Activated CD8-positive, alpha-beta T cell treated with anti-CD3 and anti-CD28 coated beads for 36 hours (primary cell): ENCODE data around the gene RHEBL1. TPM values are rescaled to one million over a fixed set of nuclear protein-coding genes. Genes with fewer than 3 reads are reported as not detected.

ENCODE experiments used
- ATAC-seq: fragments of 200-7000 bp; cut with Tn5 transposase; one replicate; pipeline ENCODE4 v1.10.0; 2021; ENCODE audit warnings: mild to moderate bottlenecking, moderate library complexity
- CTCF ChIA-PET: fragments of 350-600 bp; sonication (Branson Sonifier 250); formaldehyde crosslinking; loops from one replicate; lab custom pipeline; 2021; ENCODE audit warnings: antibody characterized with exemption; lab: Charles Lee
- POLR2A ChIA-PET: fragments of 350-600 bp; sonication (Branson Sonifier 250); formaldehyde crosslinking; loops from one replicate; lab custom pipeline; 2021; ENCODE audit warnings: antibody characterized with exemption; lab: Charles Lee
- DNase-seq: peaks from one replicate; pipeline ENCODE4 v3.0.0-alpha.2; 2020
- H3K27ac Mint-ChIP-seq: one replicate; pipeline ENCODE4 v1.8.0; 2021; ENCODE audit warnings: mild to moderate bottlenecking, mixed read lengths
- H3K27me3 Mint-ChIP-seq: one replicate; pipeline ENCODE4 v1.8.0; 2021; ENCODE audit warnings: mixed read lengths
- H3K36me3 Mint-ChIP-seq: one replicate; pipeline ENCODE4 v1.8.0; 2021; ENCODE audit warnings: low read depth, mixed read lengths
- H3K4me1 Mint-ChIP-seq: one replicate; pipeline ENCODE4 v1.8.0; 2021; ENCODE audit warnings: low read depth, mixed read lengths
- H3K4me3 Mint-ChIP-seq: one replicate; pipeline ENCODE4 v1.8.0; 2021; ENCODE audit warnings: mild to moderate bottlenecking, moderate library complexity, mixed read lengths
- H3K9me3 Mint-ChIP-seq: one replicate; pipeline ENCODE4 v1.8.0; 2021; ENCODE audit warnings: mixed read lengths
- CTCF ChIP-seq: fragments of 200-600 bp; IDR thresholded peaks from one replicate; pipeline ENCODE4 v1.8.0; 2022; ENCODE audit warnings: antibody characterized with exemption, mild to moderate bottlenecking
- intact Hi-C: fragments of 100-400 bp; cut with micrococcal nuclease; formaldehyde crosslinking; loops from one replicate; pipeline ENCODE4 v1.10.0; 2022
- total RNA-seq, 2 experiments: library from RNA; stranded (reverse); gene quantifications; one replicate each; pipeline ENCODE4 v1.2.3, GENCODE V29; 2021

Gene RHEBL1
- total RNA-seq, 2 experiments from 2014 or later, result 18.5 to 19.8 TPM

- peaks cover 2% of the 10 kb centered on the region for H3K36me3 Mint-ChIP-seq
- ATAC-seq (no peak), DNase-seq (no peak)
- H3K9me3 Mint-ChIP-seq, result no peaks in the 10 kb centered on the region
- H3K27me3 Mint-ChIP-seq, result no peaks in the 10 kb centered on the region
- ChIA-PET CTCF (interaction anchor here (1.0 to 10.8 kb wide), 6 partner anchors 9 to 127 kb away, joined by 3 to 98 read pairs (median 15); partner anchors contain the start of gene DHH), POLR2A (interaction anchor here (0.9 to 8.4 kb wide), 6 partner anchors 9 to 156 kb away, joined by 3 to 85 read pairs (median 6); partner anchors contain the start of genes TUBA1B and TUBA1C)
- peak overlapping the region; percentile 87 for H3K4me3 Mint-ChIP-seq
- peak overlapping the region; percentile 84 for H3K27ac Mint-ChIP-seq
- intact Hi-C loops, result no loop called here
- TF ChIP-seq CTCF, result no peak
- H3K4me1 Mint-ChIP-seq, result peaks cover 35% of the 10 kb centered on the region
These were observed 39.2 kb upstream of the RHEBL1 start for GRCh38 chr12:49108958-49109404.

GRCh38 chr12:49105504-49106084, 35.8 kb upstream of the RHEBL1 start:
- ATAC-seq, result no peak
- intact Hi-C loops, result no loop called here
- Mint-ChIP-seq H3K9me3 (no peaks in the 10 kb centered on the region), H3K4me1 (peaks cover 27% of the 10 kb centered on the region), H3K36me3 (peaks cover 4% of the 10 kb centered on the region), H3K27ac (no peak overlapping the region), H3K4me3 (no peak overlapping the region), H3K27me3 (no peaks in the 10 kb centered on the region)
- POLR2A ChIA-PET, result interaction anchor here (1.4 to 3.0 kb wide), 4 partner anchors 11 to 46 kb away, joined by 3 to 18 read pairs (median 8); partner anchors contain the start of genes DHH and TUBA1B
- CTCF ChIA-PET, result interaction anchor here (0.6 to 10.8 kb wide), 9 partner anchors 10 to 142 kb away, joined by 3 to 96 read pairs (median 3); no protein-coding TSS in a partner anchor
- no peak for TF ChIP-seq CTCF
- no peak for DNase-seq

- H3K4me1 Mint-ChIP-seq, result peaks cover 26% of the 10 kb centered on the region
- H3K27me3 Mint-ChIP-seq, result no peaks in the 10 kb centered on the region
- peaks cover 6% of the 10 kb centered on the region for H3K36me3 Mint-ChIP-seq
- no peaks in the 10 kb centered on the region for H3K9me3 Mint-ChIP-seq
- ChIA-PET POLR2A (interaction anchor here (0.6 to 3.0 kb wide), 5 partner anchors 10 to 45 kb away, joined by 3 to 18 read pairs (median 4); partner anchors contain the start of genes DHH and TUBA1B), CTCF (interaction anchor here (0.6 to 10.8 kb wide), 5 partner anchors 11 to 141 kb away, joined by 3 to 96 read pairs (median 4); partner anchors contain the start of gene DHH)
- intact Hi-C loops, result no loop called here
- ATAC-seq, result no peak
- TF ChIP-seq CTCF, result no peak
- DNase-seq, result no peak
- H3K27ac Mint-ChIP-seq, result no peak overlapping the region
- H3K4me3 Mint-ChIP-seq, result no peak overlapping the region
These were observed 35.0 kb upstream of the RHEBL1 start for GRCh38 chr12:49104822-49105221.

GRCh38 chr12:49100380-49100779, 30.6 kb upstream of the RHEBL1 start:
- TF ChIP-seq CTCF, result no peak
- POLR2A ChIA-PET, result interaction anchor here (0.6 to 5.1 kb wide), 7 partner anchors 8 to 37 kb away, joined by 3 to 25 read pairs (median 3); partner anchors contain the start of genes LMBR1L and TUBA1B
- H3K9me3 Mint-ChIP-seq, result no peaks in the 10 kb centered on the region
- H3K27ac Mint-ChIP-seq, result no peak overlapping the region
- H3K4me1 Mint-ChIP-seq, result no peaks in the 10 kb centered on the region
- no peak for DNase-seq
- CTCF ChIA-PET, result interaction anchor here (0.7 to 10.5 kb wide), 10 partner anchors 9 to 108 kb away, joined by 3 to 220 read pairs (median 4); partner anchors contain the start of genes LMBR1L and RHEBL1
- peaks cover under 1% of the 10 kb centered on the region for H3K27me3 Mint-ChIP-seq
- peaks cover 8% of the 10 kb centered on the region for H3K36me3 Mint-ChIP-seq
- intact Hi-C loops, result no loop called here
- no peak for ATAC-seq
- no peak overlapping the region for H3K4me3 Mint-ChIP-seq
